PFSK-1 (cell line): ENCODE measurements around the gene KLHL36.

Experiments
- FOXP2 ChIP-seq: optimal IDR thresholded peaks from 2 replicates; pipeline ENCODE3; 2011; ENCODE audit warnings: borderline replicate concordance, control low read depth, inconsistent platforms; ENCODE audit not compliant: insufficient read depth; ENCODE audit errors: extremely low read length, extremely low read depth
- POLR2AphosphoS5 ChIP-seq: IDR thresholded peaks from 2 replicates; pipeline ENCODE4 v1.6.1; 2012; ENCODE audit warnings: low read depth, mild to moderate bottlenecking, control low read depth, low read length, moderate library complexity
- SIN3A ChIP-seq: IDR thresholded peaks from 2 replicates; pipeline ENCODE4 v1.6.1; 2012; ENCODE audit warnings: mild to moderate bottlenecking, low read length, moderate library complexity, borderline replicate concordance; ENCODE audit not compliant: insufficient read depth
- TAF1 ChIP-seq: IDR thresholded peaks from 2 replicates; pipeline ENCODE4 v1.6.1; 2012; ENCODE audit warnings: low read length, control low read depth, borderline replicate concordance; ENCODE audit not compliant: insufficient read depth
- TF ChIP-seq, protein P1 (sequence below), 2 experiments: IDR thresholded peaks; 2 replicates each; pipeline versions ENCODE4 v1.6.1 to v1.8.0; 2011 to 2012; ENCODE audit warnings: low read depth in 2 of 2, low read length in 2 of 2, control low read depth in 1 of 2, inconsistent platforms in 1 of 2, mild to moderate bottlenecking in 1 of 2, moderate library complexity in 1 of 2; ENCODE audit not compliant: insufficient read depth in 1 of 2

The KLHL36 gene

DNA sequence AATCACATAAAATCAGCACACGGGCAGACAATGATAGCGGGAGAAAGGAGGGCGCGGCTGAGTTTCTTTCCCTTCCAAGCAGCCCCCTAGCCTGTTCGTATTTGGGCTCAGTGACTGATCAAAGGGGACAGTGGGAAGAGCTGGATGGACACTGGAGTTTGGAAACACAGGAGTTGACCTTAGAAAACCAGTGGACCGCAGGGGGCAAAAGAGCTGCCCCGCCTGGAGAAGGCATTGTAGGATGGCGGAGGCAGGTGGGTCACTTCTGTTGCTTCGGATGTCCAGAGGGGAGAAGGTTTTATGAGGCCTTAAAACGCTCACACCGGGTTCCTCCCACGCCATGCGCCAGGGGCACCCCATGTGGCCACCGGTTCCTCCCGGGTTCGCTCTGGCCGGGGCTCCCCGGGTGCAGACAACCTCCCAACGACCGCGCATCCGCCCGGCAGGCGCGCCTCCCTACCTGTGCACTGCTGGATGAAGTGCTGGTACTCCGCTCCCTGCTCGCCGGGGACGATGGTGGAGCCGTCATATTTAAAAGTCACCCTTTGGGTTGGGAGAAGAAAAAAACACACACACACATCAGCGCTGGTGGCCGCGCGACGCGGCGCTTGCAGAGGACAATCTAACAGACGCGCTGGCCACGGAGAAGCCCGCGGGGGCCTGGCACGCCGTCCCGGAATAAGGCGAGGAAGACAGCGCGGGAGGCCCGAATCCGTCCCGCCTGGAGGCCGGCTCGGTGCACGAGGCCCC, 31.1 kb upstream of the KLHL36 start:
- TF ChIP-seq TAF1 (no peak), POLR2AphosphoS5 (no peak), FOXP2 (no peak), SIN3A (no peak; the same call in 1 of the 2 replicates)
- TF ChIP-seq, protein P1, sequence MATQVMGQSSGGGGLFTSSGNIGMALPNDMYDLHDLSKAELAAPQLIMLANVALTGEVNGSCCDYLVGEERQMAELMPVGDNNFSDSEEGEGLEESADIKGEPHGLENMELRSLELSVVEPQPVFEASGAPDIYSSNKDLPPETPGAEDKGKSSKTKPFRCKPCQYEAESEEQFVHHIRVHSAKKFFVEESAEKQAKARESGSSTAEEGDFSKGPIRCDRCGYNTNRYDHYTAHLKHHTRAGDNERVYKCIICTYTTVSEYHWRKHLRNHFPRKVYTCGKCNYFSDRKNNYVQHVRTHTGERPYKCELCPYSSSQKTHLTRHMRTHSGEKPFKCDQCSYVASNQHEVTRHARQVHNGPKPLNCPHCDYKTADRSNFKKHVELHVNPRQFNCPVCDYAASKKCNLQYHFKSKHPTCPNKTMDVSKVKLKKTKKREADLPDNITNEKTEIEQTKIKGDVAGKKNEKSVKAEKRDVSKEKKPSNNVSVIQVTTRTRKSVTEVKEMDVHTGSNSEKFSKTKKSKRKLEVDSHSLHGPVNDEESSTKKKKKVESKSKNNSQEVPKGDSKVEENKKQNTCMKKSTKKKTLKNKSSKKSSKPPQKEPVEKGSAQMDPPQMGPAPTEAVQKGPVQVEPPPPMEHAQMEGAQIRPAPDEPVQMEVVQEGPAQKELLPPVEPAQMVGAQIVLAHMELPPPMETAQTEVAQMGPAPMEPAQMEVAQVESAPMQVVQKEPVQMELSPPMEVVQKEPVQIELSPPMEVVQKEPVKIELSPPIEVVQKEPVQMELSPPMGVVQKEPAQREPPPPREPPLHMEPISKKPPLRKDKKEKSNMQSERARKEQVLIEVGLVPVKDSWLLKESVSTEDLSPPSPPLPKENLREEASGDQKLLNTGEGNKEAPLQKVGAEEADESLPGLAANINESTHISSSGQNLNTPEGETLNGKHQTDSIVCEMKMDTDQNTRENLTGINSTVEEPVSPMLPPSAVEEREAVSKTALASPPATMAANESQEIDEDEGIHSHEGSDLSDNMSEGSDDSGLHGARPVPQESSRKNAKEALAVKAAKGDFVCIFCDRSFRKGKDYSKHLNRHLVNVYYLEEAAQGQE (IDR thresholded peaks at IDR 0.05; ENCODE audit: insufficient read depth in 1 of 2, low read depth in 2 of 2, low read length in 2 of 2), result no peak

DNA sequence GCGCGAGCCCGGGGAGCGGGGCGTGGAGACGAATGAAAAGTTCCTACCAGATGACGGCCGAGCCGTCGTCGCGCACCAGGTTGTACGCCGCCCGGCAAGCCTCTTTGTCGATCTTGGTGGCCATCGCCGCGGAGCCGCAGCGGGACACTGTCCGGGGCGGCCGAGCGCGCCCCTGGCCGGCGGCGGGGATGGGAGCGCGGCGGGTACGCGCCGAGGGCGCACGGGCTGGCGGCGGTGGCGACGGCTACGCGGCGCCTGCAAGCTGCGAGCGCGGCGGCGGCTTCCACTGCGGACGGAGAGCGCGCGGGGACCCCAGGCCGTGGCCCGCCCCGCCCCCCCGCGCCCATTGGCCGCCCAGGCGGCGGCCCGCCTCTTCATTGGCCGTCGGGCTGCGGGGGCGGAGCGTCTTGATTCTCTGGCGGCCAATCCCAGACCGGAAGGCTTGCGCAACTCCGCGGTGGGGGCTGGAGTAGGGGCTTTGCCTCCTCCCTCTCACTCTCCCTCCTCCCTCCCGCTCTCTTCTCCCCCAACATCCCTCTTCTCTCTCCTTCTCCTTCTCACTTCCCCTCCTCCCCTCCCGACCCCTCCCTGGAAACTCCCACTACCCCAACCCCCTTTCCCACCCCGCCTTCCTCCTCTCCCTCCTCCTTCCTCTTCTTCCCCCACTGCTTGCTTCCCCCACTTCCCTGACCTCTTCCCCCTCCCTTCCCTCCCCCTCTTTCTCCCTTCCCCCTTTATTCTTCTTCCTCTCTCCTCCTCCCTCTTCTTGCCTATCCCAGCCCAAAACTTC, 30.3 kb upstream of the KLHL36 start, which contains the start of gene COTL1:
COTL1 (minus strand) TSS at position 288 of the 790 bp plus-strand sequence; CDS start at position 124, 164 bp downstream.
- 0 out of 2 replicates have a peak, but pooled peaks have one; percentile 40 for TF ChIP-seq POLR2AphosphoS5
- TF ChIP-seq SIN3A, result 0 out of 2 replicates have a peak, but pooled peaks have one; percentile 77
- no peak; the same call in none of the 2 replicates for TF ChIP-seq TAF1
- TF ChIP-seq, protein P1 (IDR thresholded peaks at IDR 0.05; ENCODE audit: insufficient read depth in 1 of 2, low read depth in 2 of 2, low read length in 2 of 2), result 0 out of 4 replicates have a peak, but pooled peaks of 1 of the 2 experiments have one; percentile 21

DNA sequence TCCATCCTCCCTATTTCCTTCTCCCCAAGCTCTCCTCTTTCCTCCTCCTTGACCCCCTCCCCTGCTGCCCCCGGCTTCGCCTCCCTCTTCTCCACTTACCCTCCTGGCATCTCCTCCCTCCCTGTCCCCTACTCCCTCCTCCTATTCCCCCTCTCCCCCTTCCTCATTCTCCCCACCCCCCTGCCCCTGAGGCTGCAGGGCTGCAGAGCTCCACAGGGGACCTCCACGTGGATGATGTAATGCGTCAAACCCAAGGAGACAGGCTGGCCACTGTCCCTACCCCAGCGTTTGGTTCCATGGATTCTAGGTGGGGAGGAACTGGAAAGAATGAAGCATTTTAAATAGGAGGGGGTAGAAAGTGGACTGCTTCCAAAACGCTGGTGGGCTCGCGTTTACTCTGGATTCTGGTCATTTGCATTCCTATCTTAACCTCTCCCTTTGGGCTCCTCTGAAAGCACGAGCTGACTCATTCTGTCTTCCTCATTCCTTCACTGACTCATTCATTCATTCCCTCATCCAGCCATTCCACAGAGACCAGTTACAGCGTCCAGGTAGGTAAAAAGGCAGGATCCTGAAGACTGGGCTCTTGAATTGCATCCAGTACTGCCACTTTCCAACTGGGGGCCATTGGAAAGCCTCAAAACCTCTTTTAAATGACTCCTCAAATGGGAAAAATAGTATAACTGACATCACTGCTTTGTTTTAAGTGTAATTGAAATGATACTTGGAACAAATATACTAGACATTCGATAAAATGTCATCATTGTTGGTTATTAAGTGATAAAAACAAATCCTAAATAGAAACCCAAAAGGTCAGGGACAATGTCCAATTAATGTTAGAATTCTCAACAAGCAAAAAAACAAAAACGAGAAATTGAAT, 29.5 kb upstream of the KLHL36 start:
- TF ChIP-seq POLR2AphosphoS5, result no peak
- no peak for TF ChIP-seq FOXP2
- no peak for TF ChIP-seq SIN3A
- TF ChIP-seq TAF1, result no peak
- TF ChIP-seq, protein P1 (IDR thresholded peaks at IDR 0.05; ENCODE audit: insufficient read depth in 1 of 2, low read depth in 2 of 2, low read length in 2 of 2), result no peak

DNA sequence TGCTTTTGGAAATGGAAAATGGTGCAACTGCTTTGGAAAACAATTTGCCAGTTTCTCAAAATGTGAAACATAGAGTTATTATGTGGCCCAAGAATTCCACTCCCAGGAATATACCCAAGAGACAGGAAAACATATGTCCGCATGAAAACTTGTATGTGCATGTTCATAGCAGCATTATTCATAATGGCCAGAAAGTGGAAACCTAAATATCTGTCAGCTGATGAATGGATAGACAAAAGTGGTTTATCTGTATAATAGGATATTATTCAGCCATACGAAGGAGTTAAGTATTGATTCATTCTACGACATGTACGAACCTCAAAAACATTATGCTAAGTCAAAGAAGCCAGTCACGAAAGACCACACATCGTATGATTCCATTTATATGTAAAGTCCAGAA, 22.8 kb upstream of the KLHL36 start:
- TF ChIP-seq FOXP2 (no peak), SIN3A (no peak), TAF1 (no peak), POLR2AphosphoS5 (no peak)
- TF ChIP-seq, protein P1 (IDR thresholded peaks at IDR 0.05; ENCODE audit: insufficient read depth in 1 of 2, low read depth in 2 of 2, low read length in 2 of 2), result no peak
